Skin epidermis (tissue), 12 donors: ENCODE data around the gene TNRC6A.
"Not testable (repeated sequence)": the region's sequence is repeated elsewhere in the genome, so short reads cannot be mapped to it uniquely, and the experiment has no call there.

ENCODE experiments used
- H3K27ac ChIP-seq, 21 experiments: fragments of 200-600 bp; sonication (generic) in 11 of 21; one replicate each; pipeline ENCODE4 v1.5.0; 2020; ENCODE audit warnings: mild to moderate bottlenecking in 3 of 21, inconsistent platforms in 2 of 21, moderate library complexity in 2 of 21
- H3K4me3 ChIP-seq, 7 experiments: fragments of 200-600 bp; sonication (generic) in 2 of 7; one replicate each; pipeline ENCODE4 v1.5.0; 2020; ENCODE audit warnings: inconsistent platforms in 2 of 7, mild to moderate bottlenecking in 2 of 7, moderate library complexity in 1 of 7

TNRC6A gene

DNA sequence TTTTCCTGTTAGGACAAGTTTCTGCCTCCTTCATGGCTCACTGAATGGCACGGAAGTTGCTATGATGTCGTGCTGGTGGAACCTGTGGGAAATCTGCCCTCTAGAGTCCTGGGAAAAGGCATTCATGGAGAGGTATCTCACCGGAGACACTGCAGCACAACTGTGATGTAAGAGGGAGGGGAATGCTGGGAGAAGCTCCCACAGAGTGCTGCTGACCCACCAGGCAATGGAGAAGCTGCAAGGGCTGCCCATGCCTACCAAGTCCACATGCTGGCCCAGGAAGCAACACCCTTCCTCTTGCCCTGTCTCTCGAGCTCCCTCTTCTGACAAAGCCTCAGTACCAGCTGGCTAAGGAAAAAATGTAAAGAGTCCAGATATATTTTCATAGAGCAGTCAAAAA, 71.1 kb downstream of the TNRC6A start:
- H3K27ac ChIP-seq = no peak overlapping the region
- H3K4me3 ChIP-seq = no peak overlapping the region

GRCh38 chr16:24801761-24802302, 72.4 kb downstream of the TNRC6A start:
- H3K27ac ChIP-seq = no peak overlapping the region
- no peak overlapping the region for H3K4me3 ChIP-seq

DNA sequence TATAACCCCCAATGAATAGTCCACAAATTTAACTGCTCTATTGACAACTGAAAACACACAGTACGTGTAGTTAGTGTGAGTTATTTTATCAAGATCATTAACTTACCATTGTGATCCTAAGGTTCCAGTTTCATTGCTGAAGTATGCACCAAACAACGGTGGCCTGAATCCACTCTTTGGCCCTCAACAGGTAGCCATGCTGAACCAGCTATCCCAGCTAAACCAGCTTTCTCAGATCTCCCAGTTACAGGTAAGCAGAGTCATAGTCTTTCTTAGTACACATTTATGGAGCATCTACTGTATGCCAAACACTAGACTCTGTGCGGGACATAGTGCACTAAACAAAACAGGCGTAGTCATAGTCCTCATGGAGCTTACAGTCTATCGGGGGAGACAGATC, 76.0 kb downstream of the TNRC6A start:
- Histone ChIP-seq H3K27ac (no peak overlapping the region), H3K4me3 (no peak overlapping the region)

GRCh38 chr16:24807301-24807700, 77.8 kb downstream of the TNRC6A start:
- H3K4me3 ChIP-seq = no peak overlapping the region
- H3K27ac ChIP-seq = no peak overlapping the region

DNA sequence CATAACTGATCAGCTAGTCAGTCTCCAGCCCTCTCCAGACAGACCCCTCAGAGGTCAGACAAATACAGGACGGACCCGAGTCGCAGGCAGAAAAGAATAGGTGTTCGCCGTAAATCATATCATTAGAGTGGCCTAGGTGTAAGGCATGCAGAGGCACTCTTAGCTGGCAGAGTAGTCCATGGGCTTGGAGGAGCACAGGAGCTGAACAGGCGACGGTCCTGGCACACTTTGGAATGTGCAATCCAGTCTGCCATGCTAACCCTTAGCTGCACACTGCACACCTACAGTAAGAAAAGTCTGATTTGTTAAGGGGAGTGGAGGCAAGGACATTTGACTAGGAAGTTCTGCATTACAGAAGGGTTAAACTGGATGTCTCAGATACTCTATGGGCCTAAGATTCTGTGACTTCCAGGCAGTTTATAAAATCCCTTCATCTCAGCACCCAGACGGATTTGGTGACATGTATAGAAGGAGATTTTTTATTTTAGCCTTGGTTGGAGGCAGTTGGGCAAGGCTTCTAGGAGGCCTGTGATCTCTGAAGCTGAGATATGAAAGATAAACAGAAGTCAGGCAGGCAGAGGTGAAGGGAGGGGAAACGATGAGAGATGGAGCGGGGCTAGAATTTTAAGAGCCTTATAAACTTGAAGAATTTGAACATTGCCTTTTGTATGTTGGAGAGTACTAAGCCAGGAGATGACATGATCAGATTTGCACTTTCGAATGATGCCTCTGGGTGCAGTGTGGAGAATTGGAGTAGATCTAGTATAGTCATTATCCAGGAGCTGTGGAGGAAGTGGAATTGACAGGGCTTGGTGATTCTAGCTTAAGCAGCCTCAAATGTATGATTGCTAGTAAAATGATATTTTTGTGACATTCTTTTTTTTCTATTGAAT, 81.7 kb downstream of the TNRC6A start:
- Histone ChIP-seq H3K4me3 (no peak overlapping the region), H3K27ac (no peak overlapping the region)

GRCh38 chr16:24812813-24813212, 83.4 kb downstream of the TNRC6A start:
- H3K4me3 ChIP-seq, H3K27ac ChIP-seq: not testable (repeated sequence)

- Histone ChIP-seq H3K4me3 (no peak overlapping the region), H3K27ac (no peak overlapping the region)
Observed at GRCh38 chr16:24815021-24815420, 85.6 kb downstream of the TNRC6A start.

DNA sequence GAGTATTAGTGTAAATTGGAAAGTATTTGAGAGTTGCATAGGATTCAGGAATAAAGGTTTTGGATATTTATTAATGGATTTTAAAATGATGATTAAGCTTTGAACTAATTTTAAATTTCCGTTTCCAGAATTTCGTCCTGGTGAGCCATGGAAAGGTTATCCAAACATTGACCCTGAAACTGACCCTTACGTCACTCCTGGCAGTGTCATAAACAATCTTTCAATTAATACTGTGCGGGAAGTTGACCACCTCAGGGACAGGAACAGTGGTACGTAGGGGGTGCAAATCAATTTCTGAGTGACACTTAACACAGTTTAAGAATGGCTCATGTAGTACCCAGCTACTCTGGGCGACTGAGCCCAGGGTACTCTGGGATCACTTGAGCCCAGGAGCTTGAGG, 87.2 kb downstream of the TNRC6A start:
- Histone ChIP-seq H3K27ac (no peak overlapping the region), H3K4me3 (no peak overlapping the region)

DNA sequence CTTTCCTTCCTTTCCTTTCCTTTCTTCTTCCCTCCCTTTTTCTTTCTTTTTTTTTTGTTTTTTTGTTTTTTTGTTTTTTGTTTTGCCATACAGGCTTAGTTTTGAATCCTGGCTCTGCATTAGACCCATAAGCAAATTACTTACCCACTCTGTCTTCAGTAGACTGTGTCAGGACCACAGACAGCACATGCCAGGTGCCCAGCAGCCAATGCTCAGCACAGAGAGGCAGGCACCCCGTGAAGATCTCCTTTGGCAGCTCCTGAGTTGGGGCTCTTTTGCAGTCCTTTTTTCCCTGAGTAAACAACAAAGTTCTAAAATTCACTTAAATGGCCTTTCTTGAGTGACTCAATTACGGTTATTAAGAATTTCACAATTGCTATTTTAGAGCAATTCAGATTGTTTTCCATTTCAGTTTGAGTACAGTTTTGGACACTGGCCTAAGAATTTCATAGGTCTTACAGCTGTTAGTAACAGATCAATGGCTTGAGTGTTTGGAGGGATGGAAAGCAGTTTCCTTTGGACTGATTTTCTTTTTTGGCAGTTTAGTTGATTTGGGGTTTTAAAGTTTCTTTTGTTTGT, 90.1 kb downstream of the TNRC6A start:
- H3K4me3 ChIP-seq = no peak overlapping the region
- H3K27ac ChIP-seq = no peak overlapping the region

GRCh38 chr16:24820522-24820921, 91.1 kb downstream of the TNRC6A start:
- Histone ChIP-seq H3K4me3 (no peak overlapping the region), H3K27ac (no peak overlapping the region)

GRCh38 chr16:24821129-24821528, 91.7 kb downstream of the TNRC6A start:
- H3K4me3 ChIP-seq = no peak overlapping the region
- no peak overlapping the region for H3K27ac ChIP-seq

- no peak overlapping the region for H3K4me3 ChIP-seq
- no peak overlapping the region for H3K27ac ChIP-seq
Observed at GRCh38 chr16:24822542-24822941, 93.1 kb downstream of the TNRC6A start.

- H3K27ac ChIP-seq = no peak overlapping the region
Observed at GRCh38 chr16:24822974-24823373, 93.5 kb downstream of the TNRC6A start.

DNA sequence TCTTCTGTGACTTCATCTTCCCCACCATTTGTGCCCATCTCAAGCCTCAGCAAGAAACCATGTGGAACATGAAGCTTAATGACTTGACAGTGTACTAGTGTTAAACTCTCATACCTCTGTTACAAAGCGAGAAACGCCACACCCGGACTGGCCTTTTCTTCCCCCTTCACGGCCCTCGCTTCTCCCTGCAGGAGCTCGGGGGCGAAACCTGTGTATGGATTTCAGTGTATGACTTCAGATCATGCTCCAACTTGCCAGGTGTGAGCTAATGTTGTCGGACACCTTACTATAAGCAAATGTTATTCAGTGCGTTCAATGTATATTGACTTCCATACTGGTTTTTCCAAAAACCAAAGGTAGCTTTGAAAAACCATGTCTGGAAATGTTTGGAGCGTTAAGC, 96.2 kb downstream of the TNRC6A start:
- no peak overlapping the region for H3K4me3 ChIP-seq
- H3K27ac ChIP-seq = no peak overlapping the region

More at GRCh38 chr16:24822974-24823373, 93.5 kb downstream of the TNRC6A start:
- H3K4me3 ChIP-seq = no peak overlapping the region

DNA sequence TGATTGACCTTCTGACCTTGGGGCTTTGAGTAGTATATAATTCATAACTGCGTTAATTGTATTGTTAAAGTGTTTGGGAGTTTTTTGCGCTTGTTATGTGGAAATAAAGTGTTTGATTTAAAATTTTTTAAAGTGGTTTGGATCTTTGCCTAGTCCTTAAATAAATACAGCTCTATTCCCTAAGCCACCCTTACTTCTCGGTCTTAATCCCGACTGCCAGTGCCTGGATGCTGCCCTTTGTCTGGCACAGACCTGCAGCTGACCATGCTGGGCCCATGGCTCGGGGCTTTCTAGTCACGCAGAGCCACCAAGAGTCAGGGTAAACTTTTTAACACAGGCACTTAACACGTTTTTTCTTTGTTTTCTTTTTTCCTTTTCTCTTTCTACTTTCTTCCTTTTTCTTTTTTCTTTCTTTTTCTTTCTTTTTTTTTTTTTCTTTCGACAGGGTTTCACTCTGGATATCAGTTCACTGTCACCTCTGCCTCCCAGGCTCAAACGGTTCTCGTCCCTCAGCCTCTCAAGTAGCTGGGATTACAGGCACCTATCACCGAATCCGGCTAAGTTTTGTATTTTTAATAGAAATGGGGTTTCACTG, 96.7 kb downstream of the TNRC6A start:
- Histone ChIP-seq H3K4me3 (no peak overlapping the region), H3K27ac (no peak overlapping the region)

DNA sequence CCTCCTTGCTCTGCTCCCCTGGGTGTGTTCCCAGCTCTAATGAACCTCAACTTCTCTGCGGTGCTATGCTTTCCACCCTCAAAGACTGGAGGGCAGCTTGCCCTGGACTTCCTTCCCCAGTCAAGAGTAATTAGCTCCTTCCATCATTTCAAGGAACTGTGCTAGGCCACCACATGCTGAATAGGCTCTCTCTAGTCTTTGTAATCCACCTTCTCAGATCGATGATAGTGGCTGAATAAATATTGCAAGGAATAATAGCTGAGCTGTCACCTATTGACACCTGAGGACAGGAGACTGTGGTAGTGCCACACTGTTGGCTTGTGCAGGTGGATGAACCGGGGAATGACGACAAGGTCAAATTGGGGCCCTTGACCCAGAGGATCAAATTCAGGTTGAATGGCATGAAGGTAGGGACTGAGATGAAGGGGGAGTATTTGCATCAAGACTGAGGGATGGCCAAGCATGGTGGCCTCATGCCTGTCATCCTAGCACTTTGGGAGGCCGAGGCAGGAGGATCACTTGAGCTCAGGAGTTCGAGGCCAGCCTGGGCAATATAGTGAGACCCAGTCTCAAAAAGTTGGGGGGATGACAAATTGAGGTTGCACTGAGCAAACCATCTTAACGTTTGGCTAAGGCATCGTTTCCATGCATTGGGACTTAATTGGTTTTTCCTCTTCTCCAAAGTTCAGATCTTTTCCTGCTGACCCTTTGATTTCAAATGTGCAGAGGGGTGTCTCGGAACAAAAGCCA, 97.5 kb downstream of the TNRC6A start:
- Histone ChIP-seq H3K27ac (no peak overlapping the region), H3K4me3 (no peak overlapping the region)

DNA sequence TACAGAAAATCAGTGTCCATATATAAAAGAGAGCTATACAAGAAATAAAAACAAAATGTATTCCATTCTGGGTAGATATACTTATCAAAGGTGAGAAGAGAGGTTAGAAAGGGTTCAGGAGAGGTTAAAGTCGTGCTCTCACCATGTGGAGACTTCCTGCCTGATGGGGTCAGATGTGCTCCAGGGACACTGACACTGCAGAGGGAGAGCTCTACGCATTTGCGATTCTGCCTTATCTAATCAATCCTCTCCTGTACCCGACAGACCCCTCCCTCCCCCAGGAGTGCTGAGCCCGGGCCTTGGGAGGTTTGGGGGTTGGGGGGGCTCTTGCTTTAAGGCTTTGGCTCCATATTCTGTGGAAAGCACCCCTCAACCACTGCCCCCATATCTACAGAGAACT, 99.7 kb downstream of the TNRC6A start:
- no peak overlapping the region for H3K27ac ChIP-seq

DNA sequence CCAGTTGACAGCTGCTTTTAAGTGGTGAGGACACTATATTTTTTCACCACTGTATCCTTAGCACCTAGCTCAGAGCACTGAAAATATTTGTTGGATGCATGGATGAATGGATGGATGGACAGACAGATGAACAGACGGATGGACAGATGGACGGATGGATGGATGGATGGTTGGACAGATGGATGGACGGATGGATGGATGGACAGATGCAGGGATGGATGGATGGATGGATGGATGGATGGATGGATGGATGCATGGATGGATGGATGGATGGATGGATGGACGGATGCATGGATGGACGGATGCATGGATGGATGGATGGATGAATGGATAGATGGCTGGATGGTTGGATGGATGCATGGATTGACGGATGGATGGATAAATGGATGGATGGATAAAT, 103.9 kb downstream of the TNRC6A start:
- Histone ChIP-seq H3K27ac (no peak overlapping the region), H3K4me3 (no peak overlapping the region)

More for the DNA sequence above, 99.7 kb downstream of the TNRC6A start:
- no peak overlapping the region for H3K4me3 ChIP-seq

GRCh38 chr16:24834459-24835335, 105.2 kb downstream of the TNRC6A start:
- no peak overlapping the region for H3K27ac ChIP-seq
- H3K4me3 ChIP-seq = no peak overlapping the region
